HG03469 (cell line): Measurements from ENCODE around the gene TSPEAR.

Experiments used
- ATAC-seq: cut with Tn5 transposase; IDR thresholded peaks from one replicate; pipeline ENCODE4 v1.9.1; 2021; ENCODE audit warnings: mild to moderate bottlenecking, moderate library complexity, moderate number of reproducible peaks; ENCODE audit not compliant: unreplicated experiment

Gene TSPEAR

GRCh38 chr21:44522753-44523204, 188.6 kb downstream of the TSPEAR start:
- no peak for ATAC-seq

- no peak for ATAC-seq
Measured at GRCh38 chr21:44521928-44522752, 189.2 kb downstream of the TSPEAR start.

GRCh38 chr21:44521301-44521927, 190.0 kb downstream of the TSPEAR start:
- no peak for ATAC-seq

- no peak for ATAC-seq
Measured at GRCh38 chr21:44520326-44521300, 190.8 kb downstream of the TSPEAR start.

- ATAC-seq: no peak
Measured at GRCh38 chr21:44519346-44520325, 191.7 kb downstream of the TSPEAR start.

GRCh38 chr21:44518686-44519085, 192.7 kb downstream of the TSPEAR start:
- no peak for ATAC-seq

- ATAC-seq: no peak
Measured at GRCh38 chr21:44517175-44517899, 194.0 kb downstream of the TSPEAR start.

GRCh38 chr21:44516828-44517174, 194.6 kb downstream of the TSPEAR start:
- no peak for ATAC-seq

- no peak for ATAC-seq
Measured at GRCh38 chr21:44516342-44516741, 195.0 kb downstream of the TSPEAR start.

- ATAC-seq: no peak
Measured at GRCh38 chr21:44515359-44516165, 195.8 kb downstream of the TSPEAR start.

- no peak for ATAC-seq
Measured at GRCh38 chr21:44514746-44515358, 196.5 kb downstream of the TSPEAR start.

- ATAC-seq: no peak
Measured at GRCh38 chr21:44514218-44514520, 197.2 kb downstream of the TSPEAR start.

- ATAC-seq: no peak
Measured at GRCh38 chr21:44513389-44514217, 197.8 kb downstream of the TSPEAR start.

GRCh38 chr21:44512496-44513388, 198.6 kb downstream of the TSPEAR start:
- no peak for ATAC-seq

GRCh38 chr21:44511938-44512275, 199.5 kb downstream of the TSPEAR start:
- no peak for ATAC-seq

GRCh38 chr21:44511219-44511937, 200.0 kb downstream of the TSPEAR start:
- ATAC-seq: no peak
